ENCODE data around the gene TMEM53.
"Not testable (repeated sequence)": the region's sequence is repeated elsewhere in the genome, so short reads cannot be mapped to it uniquely, and the experiment has no call there.

TMEM53 gene

GRCh38 chr1:44674113-44675000, at the start of gene TMEM53, which contains the start of gene ARMH1:
TMEM53 (minus strand) TSS chr1:44674481; CDS start chr1:44674391, 90 bp downstream.
ARMH1 (plus strand) TSS chr1:44674714; CDS start chr1:44689698, 14,984 bp downstream.
- peak; percentile 99 for DNase-seq

- DNase-seq, result no peak
Measured at GRCh38 chr1:44723496-44724295, 49.4 kb upstream of the TMEM53 start.

GRCh38 chr1:44723064-44723463, 48.8 kb upstream of the TMEM53 start:
- no peak for DNase-seq

- DNase-seq, result no peak
Measured at GRCh38 chr1:44721485-44722361, 47.4 kb upstream of the TMEM53 start.

GRCh38 chr1:44720281-44720680, 46.0 kb upstream of the TMEM53 start:
- DNase-seq, result no peak

GRCh38 chr1:44719318-44719717, 45.0 kb upstream of the TMEM53 start:
- no peak for DNase-seq

DNA sequence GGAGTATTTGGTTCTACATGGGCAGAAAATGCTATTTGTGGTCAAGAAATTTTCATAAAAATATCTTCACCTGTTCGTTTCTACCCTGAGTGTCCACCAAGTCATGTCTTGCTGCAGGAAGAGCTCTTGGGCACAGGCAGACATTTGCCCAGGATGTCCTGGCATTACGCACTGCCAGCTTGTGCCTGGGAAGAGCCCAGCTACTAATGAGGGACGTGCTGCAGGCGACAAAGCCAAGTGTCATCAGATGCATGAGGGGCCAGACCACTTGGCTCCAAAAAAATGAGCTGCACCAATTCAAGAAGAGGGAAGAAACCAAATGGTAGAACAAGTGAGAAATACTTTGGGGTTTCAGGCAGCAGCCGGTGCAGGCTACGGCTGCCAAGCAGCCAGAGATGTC, 43.8 kb upstream of the TMEM53 start:
- DNase-seq, result no peak

- no peak for DNase-seq
Measured at GRCh38 chr1:44717653-44718052, 43.4 kb upstream of the TMEM53 start.

DNA sequence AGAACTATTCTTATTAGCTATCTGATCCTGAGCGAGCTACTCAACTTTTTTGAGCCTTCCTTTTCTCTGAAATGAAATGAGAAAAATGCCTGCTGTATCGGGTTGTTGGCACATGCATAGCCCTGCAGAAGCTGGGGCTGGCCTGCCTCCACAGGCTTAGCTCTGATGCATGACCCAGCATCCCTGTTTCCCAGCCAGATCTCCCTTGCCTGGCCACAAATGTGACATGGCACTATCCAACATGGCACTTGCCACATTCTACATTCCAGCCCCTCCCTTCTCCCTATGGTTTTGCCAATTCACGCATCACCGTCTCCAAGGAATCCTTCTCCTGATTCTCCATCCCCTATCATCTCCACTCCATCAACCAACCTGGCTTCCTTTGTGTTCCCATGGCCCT, 42.9 kb upstream of the TMEM53 start:
- no peak for DNase-seq

GRCh38 chr1:44714944-44715571, 40.8 kb upstream of the TMEM53 start:
- peak; percentile 70 for DNase-seq

DNA sequence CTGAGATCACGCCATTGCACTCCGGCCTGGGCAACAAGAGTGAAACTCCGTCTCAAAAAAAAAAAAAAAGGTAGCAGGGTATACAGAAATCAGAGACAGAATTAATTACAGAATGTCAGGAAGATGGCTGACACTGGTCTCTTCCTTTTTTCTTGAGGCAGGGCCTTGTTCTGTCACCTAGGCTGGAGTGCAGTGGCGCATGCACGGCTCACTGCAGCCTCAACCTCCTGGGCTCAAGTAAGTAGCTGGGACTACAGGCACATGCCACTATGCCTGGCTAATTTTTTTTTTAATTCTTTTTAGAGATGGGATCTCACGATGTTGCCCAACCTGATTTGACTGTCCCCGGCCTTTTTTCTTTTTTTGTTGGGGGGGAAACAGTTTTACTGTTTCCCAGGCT, 40.3 kb upstream of the TMEM53 start:
- no peak for DNase-seq

- DNase-seq, result no peak
Measured at GRCh38 chr1:44713321-44713781, 39.1 kb upstream of the TMEM53 start.

- no peak for DNase-seq
Measured at GRCh38 chr1:44707959-44708831, 33.9 kb upstream of the TMEM53 start.

- DNase-seq, result no peak
Measured at GRCh38 chr1:44707112-44707881, 33.0 kb upstream of the TMEM53 start.

GRCh38 chr1:44705938-44706337, 31.7 kb upstream of the TMEM53 start:
- no peak for DNase-seq

DNA sequence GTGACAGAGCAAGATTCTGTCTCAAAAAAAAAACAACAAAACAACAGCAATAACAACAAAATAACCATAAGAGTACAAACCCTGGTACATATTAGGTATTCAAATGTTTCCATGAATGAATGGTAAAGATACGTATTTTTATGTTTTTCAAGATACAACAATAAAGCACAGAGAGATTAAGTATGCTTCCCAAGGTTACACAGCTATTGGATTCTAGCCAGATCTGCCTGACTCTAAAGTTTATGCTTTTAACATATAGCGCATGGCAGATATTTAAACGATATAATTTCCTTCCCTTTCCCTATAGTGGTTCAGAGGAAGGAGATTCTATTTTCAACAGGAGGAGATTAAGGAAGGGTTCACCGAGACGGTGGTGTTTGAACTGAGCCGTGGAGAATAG, 31.2 kb upstream of the TMEM53 start:
- DNase-seq, result no peak

DNA sequence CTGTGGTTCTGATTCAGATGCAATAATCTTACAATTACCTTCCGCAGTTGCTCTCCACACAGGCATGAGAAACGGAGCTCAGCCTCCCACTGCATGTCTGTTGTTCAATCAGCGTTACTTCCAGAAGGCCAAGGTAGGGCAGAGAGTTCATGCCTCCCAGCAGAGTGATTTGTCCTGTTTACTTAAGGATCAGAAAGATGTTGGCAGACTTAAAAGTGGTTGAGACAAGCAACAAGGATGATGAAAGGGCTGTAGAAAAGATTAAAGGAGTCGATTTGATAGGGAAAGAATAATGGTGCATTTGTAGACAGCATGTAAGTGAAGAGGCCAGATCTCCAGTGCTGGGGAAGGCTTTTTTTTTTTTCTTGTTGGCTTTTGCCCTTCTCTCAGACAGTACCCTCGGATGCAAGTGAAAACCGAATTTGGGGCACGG, 26.9 kb upstream of the TMEM53 start:
- no peak for DNase-seq

DNA sequence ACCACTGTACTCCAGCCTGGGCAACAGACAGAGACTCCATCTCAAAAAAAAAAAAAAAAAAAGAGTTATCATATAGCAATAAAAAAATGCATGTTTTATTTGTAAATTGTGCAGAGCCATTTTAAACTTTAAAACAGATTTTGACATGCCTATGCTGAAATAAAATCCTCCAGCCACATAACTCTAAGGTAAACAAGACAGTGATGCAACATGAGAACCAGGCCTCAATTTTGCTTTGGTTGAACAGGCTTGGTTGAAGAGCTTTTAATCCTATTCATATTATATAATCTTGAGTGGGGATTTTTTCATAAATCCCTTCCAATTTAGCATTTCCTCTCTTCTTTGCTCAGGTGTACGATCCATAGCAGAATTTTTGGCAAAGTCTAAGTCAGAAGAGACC, 26.3 kb upstream of the TMEM53 start:
- no peak for DNase-seq

- DNase-seq, result not testable (repeated sequence)
Measured at GRCh38 chr1:44699375-44699774, 25.1 kb upstream of the TMEM53 start.

DNA sequence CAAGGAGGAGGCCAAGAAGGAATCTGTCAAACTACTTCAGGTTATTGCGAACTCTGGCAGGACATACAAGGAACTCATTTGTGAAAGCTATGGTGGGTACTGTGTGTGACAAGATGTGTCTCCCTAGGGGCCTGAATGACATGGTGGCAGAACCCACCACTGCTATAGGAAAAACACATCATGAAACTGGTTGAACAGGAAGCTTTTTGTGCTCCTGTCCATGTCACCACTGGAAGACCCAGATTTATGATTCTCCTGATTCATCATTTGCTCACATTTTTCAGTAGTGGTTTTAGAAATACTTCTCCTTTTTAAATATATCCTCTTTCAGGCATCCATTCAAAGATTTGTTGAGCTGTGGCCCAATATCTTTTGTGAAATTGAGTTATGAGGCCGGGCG, 23.9 kb upstream of the TMEM53 start:
- no peak for DNase-seq
